GM23338 (cell line): ENCODE data around the gene KRTAP9-8. TPM values are rescaled to one million over a fixed set of nuclear protein-coding genes. Genes with fewer than 3 reads are reported as not detected.

ENCODE experiments used
- ATAC-seq: fragments of 200-7000 bp; cut with Tn5 transposase; 3 replicates; pipeline ENCODE4 v1.9.1; 2020
- DNase-seq: peaks from one replicate; pipeline ENCODE4 v3.0.0-alpha.2; 2015; ENCODE audit warnings: low spot score
- H2AFZ ChIP-seq: fragments of 200-600 bp; sonication (generic); 2 replicates; pipeline ENCODE4 v1.8.0; 2016; ENCODE audit warnings: antibody characterized with exemption, mild to moderate bottlenecking, moderate library complexity
- H3F3A ChIP-seq: fragments of 200-600 bp; sonication (generic); replicated peaks from 2 replicates; pipeline ENCODE4 v1.8.0; 2017; ENCODE audit warnings: antibody characterized with exemption, mixed run types, low read depth
- H3K27ac ChIP-seq: fragments of 200-600 bp; sonication (generic); 2 replicates; pipeline ENCODE4 v1.6.1; 2016; ENCODE audit warnings: low read depth
- H3K27me3 ChIP-seq: fragments of 200-600 bp; sonication (generic); 2 replicates; pipeline ENCODE4 v1.8.0; 2016; ENCODE audit warnings: mild to moderate bottlenecking, mixed run types, moderate library complexity; ENCODE audit not compliant: insufficient read depth
- H3K36me3 ChIP-seq: fragments of 200-600 bp; sonication (generic); 2 replicates; pipeline ENCODE4 v1.8.0; 2016; ENCODE audit warnings: mild to moderate bottlenecking; ENCODE audit not compliant: insufficient read depth
- H3K4me1 ChIP-seq: fragments of 200-600 bp; sonication (generic); 2 replicates; pipeline ENCODE4 v1.8.0; 2016; ENCODE audit warnings: mild to moderate bottlenecking, moderate library complexity; ENCODE audit not compliant: insufficient read depth
- H3K4me2 ChIP-seq: fragments of 200-600 bp; sonication (generic); 2 replicates; pipeline ENCODE4 v1.7.1; 2017; ENCODE audit warnings: mixed run types
- H3K4me3 ChIP-seq: fragments of 200-600 bp; sonication (generic); 2 replicates; pipeline ENCODE4 v1.6.1; 2016; ENCODE audit warnings: mixed run types
- H3K79me2 ChIP-seq: fragments of 200-600 bp; sonication (generic); replicated peaks from 2 replicates; pipeline ENCODE4 v1.8.0; 2017; ENCODE audit warnings: mild to moderate bottlenecking; ENCODE audit not compliant: insufficient read depth
- H3K9me2 ChIP-seq: fragments of 200-600 bp; sonication (generic); 2 replicates; pipeline ENCODE4 v1.8.0; 2017; ENCODE audit not compliant: insufficient read depth
- H4K20me1 ChIP-seq: fragments of 200-600 bp; sonication (generic); replicated peaks from 2 replicates; pipeline ENCODE4 v1.8.0; 2017; ENCODE audit warnings: mild to moderate bottlenecking; ENCODE audit not compliant: insufficient read depth
- H3K27ac Mint-ChIP-seq: 2 replicates; pipeline ENCODE4 v1.8.0; 2020; ENCODE audit warnings: inconsistent platforms, mild to moderate bottlenecking, moderate library complexity, mixed read lengths
- H3K27me3 Mint-ChIP-seq: 3 replicates; pipeline ENCODE4 v1.8.0; 2022; ENCODE audit warnings: low read depth, mild to moderate bottlenecking, moderate library complexity, mixed read lengths, inconsistent platforms; ENCODE audit not compliant: insufficient read depth, poor library complexity
- H3K36me3 Mint-ChIP-seq: 3 replicates; pipeline ENCODE4 v1.8.0; 2021; ENCODE audit warnings: low read depth, mild to moderate bottlenecking, inconsistent platforms, moderate library complexity, mixed read lengths
- H3K4me1 Mint-ChIP-seq: 3 replicates; pipeline ENCODE4 v1.8.0; 2020; ENCODE audit warnings: mild to moderate bottlenecking, inconsistent platforms, mixed read lengths
- H3K4me3 Mint-ChIP-seq: 3 replicates; pipeline ENCODE4 v1.8.0; 2021; ENCODE audit warnings: moderate library complexity, mild to moderate bottlenecking, inconsistent platforms, mixed read lengths
- H3K9me3 Mint-ChIP-seq: 3 replicates; pipeline ENCODE4 v1.8.0; 2020; ENCODE audit warnings: moderate library complexity, mild to moderate bottlenecking, inconsistent platforms, mixed read lengths
- CREB1 ChIP-seq: fragments of 250-450 bp; sonication (Bioruptor Pico); IDR thresholded peaks from 2 replicates; pipeline ENCODE4 v1.5.0; 2020; ENCODE audit warnings: low read depth, mild to moderate bottlenecking, moderate library complexity
- EZH2phosphoT487 ChIP-seq: fragments of 200-600 bp; sonication (generic); IDR thresholded peaks from one replicate; pipeline ENCODE4 v1.8.1; 2018; ENCODE audit warnings: antibody characterized with exemption; ENCODE audit not compliant: unreplicated experiment
- JUNB ChIP-seq: IDR thresholded peaks from one replicate; pipeline ENCODE4 v1.6.1; 2016; ENCODE audit warnings: antibody characterized with exemption; ENCODE audit not compliant: unreplicated experiment
- ZNF114 ChIP-seq: fragments of 250-450 bp; sonication (Bioruptor Pico); IDR thresholded peaks from 2 replicates; pipeline ENCODE4 v1.5.0; 2020; ENCODE audit warnings: mild to moderate bottlenecking, moderate library complexity
- polyA plus RNA-seq: library from polyadenylated mRNA; unstranded; fragments of >200 nt; fragmentation: Nextera tagmentation; extraction: Ambion mirVana; gene quantifications from 2 replicates; pipeline ENCODE4 v1.2.1, GENCODE V29; 2016
- total RNA-seq: library from RNA; depleted of rRNA; stranded (reverse); fragments of >200 nt; shearing (Covaris generic); gene quantifications from 2 replicates; pipeline ENCODE4 v1.2.3, GENCODE V29; 2014
- TF ChIP-seq, protein P1 (sequence below): IDR thresholded peaks from 2 replicates; pipeline ENCODE4 v1.6.1; 2016; ENCODE audit warnings: antibody characterized with exemption
- TF ChIP-seq, protein P2 (sequence below), 2 experiments: fragments of 200-600 bp in 1 of 2; sonication (generic) in 1 of 2; conservative IDR thresholded peaks; 2 replicates each; pipeline versions ENCODE4 v1.5.1 to v1.6.1; 2016 to 2017; ENCODE audit warnings: antibody characterized with exemption in 2 of 2, low read depth in 2 of 2, mild to moderate bottlenecking in 2 of 2, moderate library complexity in 1 of 2
- TF ChIP-seq, protein P3 (sequence below): fragments of 250-450 bp; sonication (Bioruptor Pico); IDR thresholded peaks from 2 replicates; pipeline ENCODE4 v1.5.0; 2020; ENCODE audit warnings: mild to moderate bottlenecking, moderate library complexity

The KRTAP9-8 gene
- total and polyA plus RNA-seq, 2 experiments from 2014 or later = not detected

DNA sequence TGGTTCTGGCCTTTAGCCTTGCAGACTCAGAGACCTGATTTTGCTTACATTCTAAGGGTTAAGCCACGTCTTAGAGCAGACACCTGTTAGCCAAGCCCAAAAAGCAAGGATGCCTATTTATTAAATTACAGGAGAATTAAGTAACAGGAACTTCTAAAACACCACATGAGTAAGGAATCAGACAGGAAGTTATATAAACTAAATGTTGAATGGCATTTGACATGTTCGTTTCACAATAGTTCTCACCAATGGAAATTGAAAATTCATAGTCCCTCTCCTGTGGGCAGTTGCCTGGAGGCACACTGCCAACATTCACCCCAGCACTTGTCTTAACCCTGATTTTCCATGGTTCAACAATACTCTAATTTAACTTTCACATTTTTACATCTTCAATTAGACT lies 46.7 kb downstream of the KRTAP9-8 start (continued):
- no peak for TF ChIP-seq EZH2phosphoT487
- TF ChIP-seq, protein P1, sequence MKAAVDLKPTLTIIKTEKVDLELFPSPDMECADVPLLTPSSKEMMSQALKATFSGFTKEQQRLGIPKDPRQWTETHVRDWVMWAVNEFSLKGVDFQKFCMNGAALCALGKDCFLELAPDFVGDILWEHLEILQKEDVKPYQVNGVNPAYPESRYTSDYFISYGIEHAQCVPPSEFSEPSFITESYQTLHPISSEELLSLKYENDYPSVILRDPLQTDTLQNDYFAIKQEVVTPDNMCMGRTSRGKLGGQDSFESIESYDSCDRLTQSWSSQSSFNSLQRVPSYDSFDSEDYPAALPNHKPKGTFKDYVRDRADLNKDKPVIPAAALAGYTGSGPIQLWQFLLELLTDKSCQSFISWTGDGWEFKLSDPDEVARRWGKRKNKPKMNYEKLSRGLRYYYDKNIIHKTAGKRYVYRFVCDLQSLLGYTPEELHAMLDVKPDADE = no peak

DNA sequence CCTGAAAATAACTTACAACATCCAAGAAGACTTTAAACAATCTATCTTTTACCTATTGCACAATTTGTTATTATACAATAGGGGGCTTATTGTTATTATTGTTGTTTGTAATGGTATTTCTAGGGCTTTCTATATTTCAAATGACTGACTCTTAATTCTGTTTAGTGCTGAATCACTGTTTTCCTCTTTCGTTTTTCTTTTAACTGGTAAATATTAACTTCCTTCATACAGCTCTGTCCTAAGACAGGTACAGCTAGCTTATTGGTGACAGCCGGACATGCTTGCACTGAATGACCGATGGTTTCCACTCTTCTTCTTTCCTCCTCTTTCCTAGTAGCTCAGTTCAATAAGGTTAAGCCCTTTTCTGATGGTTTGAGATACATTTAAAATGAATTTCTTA lies 49.3 kb downstream of the KRTAP9-8 start:
- no peaks in the 10 kb centered on the region for H3F3A ChIP-seq

More for the DNA sequence above, 49.3 kb downstream of the KRTAP9-8 start:
- DNase-seq (no peak), ATAC-seq (no peak)
- no peaks in the 10 kb centered on the region for H3K27me3 Mint-ChIP-seq
- H3K36me3 ChIP-seq = no peaks in the 10 kb centered on the region
- peaks cover 18% of the 10 kb centered on the region for H3K4me1 Mint-ChIP-seq
- H2AFZ ChIP-seq = no peak overlapping the region
- no peaks in the 10 kb centered on the region for H3K36me3 Mint-ChIP-seq
- TF ChIP-seq, protein P1 = no peak
- TF ChIP-seq, protein P2, sequence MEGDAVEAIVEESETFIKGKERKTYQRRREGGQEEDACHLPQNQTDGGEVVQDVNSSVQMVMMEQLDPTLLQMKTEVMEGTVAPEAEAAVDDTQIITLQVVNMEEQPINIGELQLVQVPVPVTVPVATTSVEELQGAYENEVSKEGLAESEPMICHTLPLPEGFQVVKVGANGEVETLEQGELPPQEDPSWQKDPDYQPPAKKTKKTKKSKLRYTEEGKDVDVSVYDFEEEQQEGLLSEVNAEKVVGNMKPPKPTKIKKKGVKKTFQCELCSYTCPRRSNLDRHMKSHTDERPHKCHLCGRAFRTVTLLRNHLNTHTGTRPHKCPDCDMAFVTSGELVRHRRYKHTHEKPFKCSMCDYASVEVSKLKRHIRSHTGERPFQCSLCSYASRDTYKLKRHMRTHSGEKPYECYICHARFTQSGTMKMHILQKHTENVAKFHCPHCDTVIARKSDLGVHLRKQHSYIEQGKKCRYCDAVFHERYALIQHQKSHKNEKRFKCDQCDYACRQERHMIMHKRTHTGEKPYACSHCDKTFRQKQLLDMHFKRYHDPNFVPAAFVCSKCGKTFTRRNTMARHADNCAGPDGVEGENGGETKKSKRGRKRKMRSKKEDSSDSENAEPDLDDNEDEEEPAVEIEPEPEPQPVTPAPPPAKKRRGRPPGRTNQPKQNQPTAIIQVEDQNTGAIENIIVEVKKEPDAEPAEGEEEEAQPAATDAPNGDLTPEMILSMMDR (conservative IDR thresholded peaks at IDR 0.05; ENCODE audit: low read depth in 2 of 2) = no peak
- TF ChIP-seq CREB1 (no peak), ZNF114 (no peak), JUNB (no peak)
- TF ChIP-seq, protein P3, sequence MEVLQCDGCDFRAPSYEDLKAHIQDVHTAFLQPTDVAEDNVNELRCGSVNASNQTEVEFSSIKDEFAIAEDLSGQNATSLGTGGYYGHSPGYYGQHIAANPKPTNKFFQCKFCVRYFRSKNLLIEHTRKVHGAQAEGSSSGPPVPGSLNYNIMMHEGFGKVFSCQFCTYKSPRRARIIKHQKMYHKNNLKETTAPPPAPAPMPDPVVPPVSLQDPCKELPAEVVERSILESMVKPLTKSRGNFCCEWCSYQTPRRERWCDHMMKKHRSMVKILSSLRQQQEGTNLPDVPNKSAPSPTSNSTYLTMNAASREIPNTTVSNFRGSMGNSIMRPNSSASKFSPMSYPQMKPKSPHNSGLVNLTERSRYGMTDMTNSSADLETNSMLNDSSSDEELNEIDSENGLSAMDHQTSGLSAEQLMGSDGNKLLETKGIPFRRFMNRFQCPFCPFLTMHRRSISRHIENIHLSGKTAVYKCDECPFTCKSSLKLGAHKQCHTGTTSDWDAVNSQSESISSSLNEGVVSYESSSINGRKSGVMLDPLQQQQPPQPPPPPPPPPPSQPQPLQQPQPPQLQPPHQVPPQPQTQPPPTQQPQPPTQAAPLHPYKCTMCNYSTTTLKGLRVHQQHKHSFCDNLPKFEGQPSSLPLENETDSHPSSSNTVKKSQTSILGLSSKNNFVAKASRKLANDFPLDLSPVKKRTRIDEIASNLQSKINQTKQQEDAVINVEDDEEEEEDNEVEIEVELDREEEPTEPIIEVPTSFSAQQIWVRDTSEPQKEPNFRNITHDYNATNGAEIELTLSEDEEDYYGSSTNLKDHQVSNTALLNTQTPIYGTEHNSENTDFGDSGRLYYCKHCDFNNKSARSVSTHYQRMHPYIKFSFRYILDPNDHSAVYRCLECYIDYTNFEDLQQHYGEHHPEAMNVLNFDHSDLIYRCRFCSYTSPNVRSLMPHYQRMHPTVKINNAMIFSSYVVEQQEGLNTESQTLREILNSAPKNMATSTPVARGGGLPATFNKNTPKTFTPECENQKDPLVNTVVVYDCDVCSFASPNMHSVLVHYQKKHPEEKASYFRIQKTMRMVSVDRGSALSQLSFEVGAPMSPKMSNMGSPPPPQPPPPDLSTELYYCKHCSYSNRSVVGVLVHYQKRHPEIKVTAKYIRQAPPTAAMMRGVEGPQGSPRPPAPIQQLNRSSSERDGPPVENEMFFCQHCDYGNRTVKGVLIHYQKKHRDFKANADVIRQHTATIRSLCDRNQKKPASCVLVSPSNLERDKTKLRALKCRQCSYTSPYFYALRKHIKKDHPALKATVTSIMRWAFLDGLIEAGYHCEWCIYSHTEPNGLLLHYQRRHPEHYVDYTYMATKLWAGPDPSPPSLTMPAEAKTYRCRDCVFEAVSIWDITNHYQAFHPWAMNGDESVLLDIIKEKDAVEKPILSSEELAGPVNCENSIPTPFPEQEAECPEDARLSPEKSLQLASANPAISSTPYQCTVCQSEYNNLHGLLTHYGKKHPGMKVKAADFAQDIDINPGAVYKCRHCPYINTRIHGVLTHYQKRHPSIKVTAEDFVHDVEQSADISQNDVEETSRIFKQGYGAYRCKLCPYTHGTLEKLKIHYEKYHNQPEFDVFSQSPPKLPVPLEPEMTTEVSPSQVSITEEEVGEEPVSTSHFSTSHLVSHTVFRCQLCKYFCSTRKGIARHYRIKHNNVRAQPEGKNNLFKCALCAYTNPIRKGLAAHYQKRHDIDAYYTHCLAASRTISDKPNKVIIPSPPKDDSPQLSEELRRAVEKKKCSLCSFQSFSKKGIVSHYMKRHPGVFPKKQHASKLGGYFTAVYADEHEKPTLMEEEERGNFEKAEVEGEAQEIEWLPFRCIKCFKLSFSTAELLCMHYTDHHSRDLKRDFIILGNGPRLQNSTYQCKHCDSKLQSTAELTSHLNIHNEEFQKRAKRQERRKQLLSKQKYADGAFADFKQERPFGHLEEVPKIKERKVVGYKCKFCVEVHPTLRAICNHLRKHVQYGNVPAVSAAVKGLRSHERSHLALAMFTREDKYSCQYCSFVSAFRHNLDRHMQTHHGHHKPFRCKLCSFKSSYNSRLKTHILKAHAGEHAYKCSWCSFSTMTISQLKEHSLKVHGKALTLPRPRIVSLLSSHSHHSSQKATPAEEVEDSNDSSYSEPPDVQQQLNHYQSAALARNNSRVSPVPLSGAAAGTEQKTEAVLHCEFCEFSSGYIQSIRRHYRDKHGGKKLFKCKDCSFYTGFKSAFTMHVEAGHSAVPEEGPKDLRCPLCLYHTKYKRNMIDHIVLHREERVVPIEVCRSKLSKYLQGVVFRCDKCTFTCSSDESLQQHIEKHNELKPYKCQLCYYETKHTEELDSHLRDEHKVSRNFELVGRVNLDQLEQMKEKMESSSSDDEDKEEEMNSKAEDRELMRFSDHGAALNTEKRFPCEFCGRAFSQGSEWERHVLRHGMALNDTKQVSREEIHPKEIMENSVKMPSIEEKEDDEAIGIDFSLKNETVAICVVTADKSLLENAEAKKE = no peak
- H3K9me2 ChIP-seq = 0 out of 2 replicates have a peak, but pooled peaks cover 3% of the 10 kb centered on the region
- H3K79me2 ChIP-seq = no peaks in the 10 kb centered on the region
- no peak overlapping the region for H3K4me2 ChIP-seq
- no peak overlapping the region for H3K4me3 Mint-ChIP-seq
- H3K9me3 Mint-ChIP-seq = no peaks in the 10 kb centered on the region
- H3K4me1 ChIP-seq = peaks cover 19% of the 10 kb centered on the region
- H3K27me3 ChIP-seq = no peaks in the 10 kb centered on the region
- H3K27ac ChIP-seq = no peak overlapping the region
- no peak overlapping the region for H3K4me3 ChIP-seq
- H4K20me1 ChIP-seq = no peaks in the 10 kb centered on the region
- no peak overlapping the region for H3K27ac Mint-ChIP-seq
